ENCODE data around the gene PEA15. TPM values are rescaled to one million over a fixed set of nuclear protein-coding genes. Genes with fewer than 3 reads are reported as not detected.
A peak's percentile ranks its signal among the peaks of the same experiment; 100 is the strongest.

PEA15 gene
- total RNA-seq, 2 donors from 2014 or later = 19.6 to 21.6 TPM

GRCh38 chr1:160244209-160244608 is 39.0 kb downstream of the PEA15 start:
- H3K36me3 Mint-ChIP-seq (ENCODE audit: low read depth) = peaks cover 3% of the 10 kb centered on the region
- no peaks in the 10 kb centered on the region for H3K9me3 ChIP-seq (ENCODE audit: control insufficient read depth, low read length, poor library complexity, severe bottlenecking)
- ATAC-seq (no peak), DNase-seq (no peak)
- no peaks in the 10 kb centered on the region for H3K27me3 Mint-ChIP-seq
- H3K4me3 Mint-ChIP-seq = no peak overlapping the region
- H3K4me1 Mint-ChIP-seq = peaks cover 19% of the 10 kb centered on the region
- no peak overlapping the region for H3K27ac Mint-ChIP-seq

- DNase-seq (no peak), ATAC-seq (no peak)
- no peaks in the 10 kb centered on the region for H3K9me3 ChIP-seq (ENCODE audit: control insufficient read depth, low read length, poor library complexity, severe bottlenecking)
- peak overlapping the region; percentile 60 for H3K27ac Mint-ChIP-seq
- H3K4me1 Mint-ChIP-seq = peaks cover 17% of the 10 kb centered on the region
- H3K27me3 Mint-ChIP-seq = no peaks in the 10 kb centered on the region
- no peaks in the 10 kb centered on the region for H3K36me3 Mint-ChIP-seq (ENCODE audit: low read depth)
- H3K4me3 Mint-ChIP-seq = no peak overlapping the region
Measured at GRCh38 chr1:160245434-160245833, 40.2 kb downstream of the PEA15 start.

GRCh38 chr1:160247053-160247452 is 41.9 kb downstream of the PEA15 start:
- H3K36me3 Mint-ChIP-seq (ENCODE audit: low read depth) = no peaks in the 10 kb centered on the region
- ATAC-seq = no peak

GRCh38 chr1:160251011-160251410 is 45.8 kb downstream of the PEA15 start:
- H3K4me1 Mint-ChIP-seq = peaks cover 15% of the 10 kb centered on the region
- H3K36me3 Mint-ChIP-seq (ENCODE audit: low read depth) = peaks cover 4% of the 10 kb centered on the region
- no peaks in the 10 kb centered on the region for H3K27me3 Mint-ChIP-seq
- ATAC-seq (no peak), DNase-seq (no peak)
- peak overlapping the region; percentile 89 for H3K27ac Mint-ChIP-seq
- H3K4me3 Mint-ChIP-seq = no peak overlapping the region
- H3K9me3 ChIP-seq (ENCODE audit: control insufficient read depth, low read length, poor library complexity, severe bottlenecking) = no peaks in the 10 kb centered on the region

More at GRCh38 chr1:160247053-160247452, 41.9 kb downstream of the PEA15 start:
- H3K27me3 Mint-ChIP-seq = no peaks in the 10 kb centered on the region
- peaks cover 20% of the 10 kb centered on the region for H3K4me1 Mint-ChIP-seq
- DNase-seq = no peak
- no peak overlapping the region for H3K27ac Mint-ChIP-seq
- no peak overlapping the region for H3K4me3 Mint-ChIP-seq
- no peaks in the 10 kb centered on the region for H3K9me3 ChIP-seq (ENCODE audit: control insufficient read depth, low read length, poor library complexity, severe bottlenecking)

GRCh38 chr1:160251687-160252526 is 46.7 kb downstream of the PEA15 start:
- peak; percentile 16 to 29 (median 29) for DNase-seq
- no peaks in the 10 kb centered on the region for H3K9me3 ChIP-seq (ENCODE audit: control insufficient read depth, low read length, poor library complexity, severe bottlenecking)
- H3K4me1 Mint-ChIP-seq = peaks cover 13% of the 10 kb centered on the region
- peak; percentile 97 for ATAC-seq
- peak overlapping the region; percentile 89 for H3K27ac Mint-ChIP-seq
- peaks cover 4% of the 10 kb centered on the region for H3K36me3 Mint-ChIP-seq (ENCODE audit: low read depth)
- no peaks in the 10 kb centered on the region for H3K27me3 Mint-ChIP-seq
- H3K4me3 Mint-ChIP-seq = no peak overlapping the region

GRCh38 chr1:160255781-160256300 is 50.7 kb downstream of the PEA15 start:
- ATAC-seq (no peak), DNase-seq (no peak)
- no peak overlapping the region for H3K4me3 Mint-ChIP-seq
- H3K36me3 Mint-ChIP-seq (ENCODE audit: low read depth) = peaks cover 7% of the 10 kb centered on the region
- H3K4me1 Mint-ChIP-seq = peaks cover 28% of the 10 kb centered on the region
- H3K27ac Mint-ChIP-seq = no peak overlapping the region
- no peaks in the 10 kb centered on the region for H3K9me3 ChIP-seq (ENCODE audit: control insufficient read depth, low read length, poor library complexity, severe bottlenecking)
- H3K27me3 Mint-ChIP-seq = no peaks in the 10 kb centered on the region

GRCh38 chr1:160256396-160257046 is 51.3 kb downstream of the PEA15 start:
- H3K4me3 Mint-ChIP-seq = no peak overlapping the region
- no peak for ATAC-seq
- H3K27ac Mint-ChIP-seq = no peak overlapping the region
- no peak for DNase-seq
- no peaks in the 10 kb centered on the region for H3K27me3 Mint-ChIP-seq
- no peaks in the 10 kb centered on the region for H3K9me3 ChIP-seq (ENCODE audit: control insufficient read depth, low read length, poor library complexity, severe bottlenecking)
- peaks cover 33% of the 10 kb centered on the region for H3K4me1 Mint-ChIP-seq
- peaks cover 7% of the 10 kb centered on the region for H3K36me3 Mint-ChIP-seq (ENCODE audit: low read depth)

- Mint-ChIP-seq H3K4me3 (no peak overlapping the region), H3K4me1 (peaks cover 33% of the 10 kb centered on the region), H3K27me3 (no peaks in the 10 kb centered on the region), H3K36me3 (ENCODE audit: low read depth) (peaks cover 8% of the 10 kb centered on the region), H3K27ac (peak overlapping the region; percentile 100)
- DNase-seq (no peak), ATAC-seq (no peak)
- H3K9me3 ChIP-seq (ENCODE audit: control insufficient read depth, low read length, poor library complexity, severe bottlenecking) = no peaks in the 10 kb centered on the region
Measured at GRCh38 chr1:160257411-160258015, 52.3 kb downstream of the PEA15 start.

- H3K36me3 Mint-ChIP-seq (ENCODE audit: low read depth) = peaks cover 6% of the 10 kb centered on the region
- no peak overlapping the region for H3K4me3 Mint-ChIP-seq
- peaks cover 32% of the 10 kb centered on the region for H3K4me1 Mint-ChIP-seq
- no peak for DNase-seq
- no peak for ATAC-seq
- no peaks in the 10 kb centered on the region for H3K27me3 Mint-ChIP-seq
- peak overlapping the region; percentile 100 for H3K27ac Mint-ChIP-seq
- H3K9me3 ChIP-seq (ENCODE audit: control insufficient read depth, low read length, poor library complexity, severe bottlenecking) = no peaks in the 10 kb centered on the region
Measured at GRCh38 chr1:160258177-160258798, 53.1 kb downstream of the PEA15 start.

- H3K36me3 Mint-ChIP-seq (ENCODE audit: low read depth) = peaks cover 6% of the 10 kb centered on the region
- H3K4me3 Mint-ChIP-seq = peak overlapping the region; percentile 86
- H3K4me1 Mint-ChIP-seq = peaks cover 37% of the 10 kb centered on the region
- no peak for ATAC-seq
- H3K9me3 ChIP-seq (ENCODE audit: control insufficient read depth, low read length, poor library complexity, severe bottlenecking) = no peaks in the 10 kb centered on the region
- H3K27ac Mint-ChIP-seq = peak overlapping the region; percentile 100
- H3K27me3 Mint-ChIP-seq = no peaks in the 10 kb centered on the region
- DNase-seq = no peak
Measured at GRCh38 chr1:160260406-160261382, 55.5 kb downstream of the PEA15 start.

- H3K36me3 Mint-ChIP-seq (ENCODE audit: low read depth) = peaks cover 6% of the 10 kb centered on the region
- H3K4me3 Mint-ChIP-seq = peak overlapping the region; percentile 99
- peak overlapping the region; percentile 100 for H3K27ac Mint-ChIP-seq
- H3K9me3 ChIP-seq (ENCODE audit: control insufficient read depth, low read length, poor library complexity, severe bottlenecking) = no peaks in the 10 kb centered on the region
- no peaks in the 10 kb centered on the region for H3K27me3 Mint-ChIP-seq
- DNase-seq (peak; percentile 31 to 64 (median 60)), ATAC-seq (peak; percentile 71)
- H3K4me1 Mint-ChIP-seq = peaks cover 37% of the 10 kb centered on the region
Measured at GRCh38 chr1:160261556-160261892, 56.3 kb downstream of the PEA15 start.
